SHP77 treated with DMSO at 0.1 percent for 48 hours (cell line): ENCODE measurements around the gene RAB35.

Experiments used
- DNase-seq: peaks from one replicate; lab custom pipeline; 2025; lab: John Stamatoyannopoulos, UW

RAB35 gene

GRCh38 chr12:120103371-120103770 is 13.2 kb downstream of the RAB35 start:
- DNase-seq, result no peak

GRCh38 chr12:120103044-120103338 is 13.6 kb downstream of the RAB35 start:
- no peak for DNase-seq

DNA sequence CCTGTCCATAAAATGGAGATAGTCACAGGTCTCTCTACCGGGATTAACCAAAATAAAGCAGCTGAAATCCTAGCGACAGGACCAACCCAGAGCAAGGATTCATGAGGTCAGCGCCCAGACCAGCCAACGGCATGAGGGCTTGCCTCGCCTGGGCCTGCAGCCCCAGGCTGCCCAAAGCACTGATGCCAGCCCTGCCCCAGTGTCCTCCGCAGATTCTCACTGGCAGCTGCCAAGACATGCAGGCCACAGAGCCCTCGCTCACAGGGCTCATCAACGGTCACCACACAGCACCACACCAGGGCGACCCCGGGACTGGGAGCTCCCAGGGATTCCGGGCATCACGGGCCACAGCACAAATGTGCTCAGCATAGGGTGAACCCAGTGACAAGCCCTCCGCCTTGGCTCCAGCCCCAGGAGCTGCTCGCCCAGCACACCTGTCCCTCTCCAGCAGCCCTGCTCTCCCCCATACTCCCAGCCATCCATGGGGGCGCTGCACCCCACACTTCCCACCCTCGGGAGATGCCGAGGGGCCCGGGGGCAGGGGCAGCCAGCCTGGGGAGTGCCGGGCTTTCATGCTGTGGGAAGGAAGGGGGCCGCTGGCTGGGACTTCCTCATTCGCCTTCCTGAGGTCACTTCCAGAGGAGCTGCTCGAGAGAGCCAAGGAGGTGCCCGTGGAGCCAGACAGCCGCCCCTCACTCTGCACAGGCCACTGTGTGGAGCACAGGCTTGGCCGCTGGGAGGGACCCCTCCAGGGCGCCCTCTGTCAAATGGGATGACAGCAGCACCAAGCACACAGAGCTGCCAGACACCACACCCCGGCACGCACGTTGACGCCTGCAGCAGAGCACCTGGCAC is 14.1 kb downstream of the RAB35 start:
- no peak for DNase-seq

GRCh38 chr12:120101617-120102016 is 14.9 kb downstream of the RAB35 start:
- no peak for DNase-seq

- no peak for DNase-seq
Measured at GRCh38 chr12:120101182-120101581, 15.4 kb downstream of the RAB35 start.

DNA sequence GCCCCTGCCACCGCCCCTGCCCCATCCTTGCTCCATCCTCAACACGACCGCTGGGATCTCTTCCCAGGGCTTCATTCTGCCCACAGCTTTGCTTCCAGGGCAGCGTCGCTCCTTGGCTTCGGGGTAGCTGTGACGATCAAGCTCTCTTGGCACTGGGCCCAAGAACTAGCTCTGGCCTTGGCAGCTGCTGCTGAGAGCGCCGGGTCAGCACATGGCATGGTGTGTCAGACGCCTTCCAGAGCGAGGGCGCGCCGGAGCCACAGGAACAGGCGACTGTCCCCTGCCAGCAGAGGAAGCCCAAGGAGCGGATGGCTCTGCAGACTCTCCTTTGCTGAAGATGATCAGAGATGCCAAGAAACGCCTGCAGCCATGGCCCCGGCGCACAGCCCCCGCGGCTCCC is 15.9 kb downstream of the RAB35 start:
- no peak for DNase-seq

- no peak for DNase-seq
Measured at GRCh38 chr12:120099738-120100137, 16.8 kb downstream of the RAB35 start.

- DNase-seq, result no peak
Measured at GRCh38 chr12:120098756-120099470, 17.6 kb downstream of the RAB35 start.

GRCh38 chr12:120096671-120097202 is 19.8 kb downstream of the RAB35 start:
- DNase-seq, result no peak

GRCh38 chr12:120095736-120096135 is 20.8 kb downstream of the RAB35 start:
- DNase-seq, result no peak

- no peak for DNase-seq
Measured at GRCh38 chr12:120095331-120095730, 21.2 kb downstream of the RAB35 start.

DNA sequence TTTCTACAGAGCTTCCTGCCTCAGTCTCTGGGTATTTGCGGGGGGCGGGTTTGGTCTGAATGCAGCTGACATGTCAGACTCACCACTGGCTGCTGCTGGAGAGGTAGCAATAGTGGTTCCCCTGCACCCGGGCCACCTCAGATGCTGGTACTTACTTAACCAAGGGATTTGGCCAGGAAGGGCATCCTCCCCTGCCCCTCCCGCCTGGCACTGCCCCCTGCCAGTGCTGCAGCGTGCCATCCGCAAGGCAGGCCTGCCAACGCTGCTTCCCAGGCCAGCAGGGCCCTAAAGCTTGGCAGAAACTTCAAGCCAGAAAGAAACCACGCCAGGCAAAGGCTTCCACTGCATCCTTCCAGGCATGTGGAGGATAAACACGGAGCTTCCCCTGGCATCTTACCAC is 22.1 kb downstream of the RAB35 start:
- DNase-seq, result no peak

- DNase-seq, result no peak
Measured at GRCh38 chr12:120093592-120094355, 22.8 kb downstream of the RAB35 start.

- no peak for DNase-seq
Measured at GRCh38 chr12:120093336-120093591, 23.3 kb downstream of the RAB35 start.

DNA sequence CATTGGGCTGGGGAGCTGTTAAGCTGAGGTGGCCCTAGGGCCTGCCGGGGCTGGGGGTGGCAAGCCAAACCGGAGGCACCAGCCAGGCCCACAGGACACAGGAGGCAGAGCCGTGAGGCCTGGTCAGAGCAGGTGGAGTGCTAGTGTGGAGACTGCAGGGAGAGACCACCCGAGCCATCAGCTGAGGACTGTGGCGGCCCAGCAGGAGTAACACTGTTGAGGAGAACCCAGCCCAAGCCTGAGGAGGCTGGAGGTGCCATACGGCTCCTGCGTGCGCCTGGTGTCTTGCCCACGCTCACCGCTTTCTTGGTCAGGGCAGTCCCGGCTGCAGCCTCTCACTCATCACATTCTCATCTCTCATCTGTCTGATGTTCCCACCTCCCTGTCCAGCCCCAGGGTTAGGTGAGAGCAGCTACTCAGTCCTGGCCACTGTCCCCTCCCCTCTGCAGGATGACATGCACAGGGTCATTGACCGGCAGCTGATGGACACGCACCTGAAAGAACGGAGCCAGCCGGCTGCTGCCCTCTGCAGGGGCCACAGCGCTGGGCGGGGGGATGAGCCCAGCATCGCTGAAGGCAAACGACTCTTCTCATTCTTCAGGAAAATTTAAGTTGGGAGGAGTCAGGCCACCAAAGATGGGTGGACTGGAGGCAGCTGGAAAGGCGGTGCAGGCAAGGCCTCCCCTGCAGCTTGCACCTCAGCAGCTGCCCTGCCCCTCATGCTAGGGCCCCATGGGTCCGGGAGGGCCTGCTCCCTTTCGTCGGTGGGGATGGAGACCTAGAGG is 23.8 kb downstream of the RAB35 start:
- DNase-seq, result no peak

- no peak for DNase-seq
Measured at GRCh38 chr12:120091371-120092090, 25.0 kb downstream of the RAB35 start.

DNA sequence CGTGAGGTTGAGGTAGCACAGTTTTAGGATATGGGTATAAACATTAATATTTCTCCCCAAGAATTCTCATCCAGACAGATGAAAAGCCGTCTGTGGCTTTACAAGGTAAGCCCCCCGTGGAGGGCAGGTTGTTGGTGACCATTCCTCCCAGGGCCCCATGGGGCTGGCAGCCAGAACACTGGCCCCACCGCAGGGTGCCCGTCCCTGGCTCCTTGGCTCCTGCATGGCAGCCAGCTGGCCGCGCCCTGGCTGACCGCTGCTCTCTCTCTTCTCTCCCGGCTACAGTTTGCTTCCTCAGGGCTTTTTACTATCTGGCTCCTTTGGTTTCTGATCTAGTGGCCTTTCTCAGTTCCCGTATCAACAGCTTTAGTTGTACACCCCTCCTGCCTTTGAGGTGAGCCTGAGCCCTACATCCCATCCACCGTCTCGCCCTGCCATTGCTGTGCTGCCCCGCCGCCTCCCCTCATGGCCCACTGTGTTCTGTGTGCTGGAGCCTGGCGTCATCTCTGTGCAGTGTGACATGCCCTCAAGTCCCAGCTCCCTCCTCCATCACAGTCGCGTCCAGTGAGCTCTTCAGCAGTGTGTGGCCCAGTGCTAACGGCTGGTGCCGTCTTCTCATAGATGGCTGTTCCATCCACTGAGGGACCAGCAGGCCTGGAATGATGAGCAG is 25.8 kb downstream of the RAB35 start:
- no peak for DNase-seq

DNA sequence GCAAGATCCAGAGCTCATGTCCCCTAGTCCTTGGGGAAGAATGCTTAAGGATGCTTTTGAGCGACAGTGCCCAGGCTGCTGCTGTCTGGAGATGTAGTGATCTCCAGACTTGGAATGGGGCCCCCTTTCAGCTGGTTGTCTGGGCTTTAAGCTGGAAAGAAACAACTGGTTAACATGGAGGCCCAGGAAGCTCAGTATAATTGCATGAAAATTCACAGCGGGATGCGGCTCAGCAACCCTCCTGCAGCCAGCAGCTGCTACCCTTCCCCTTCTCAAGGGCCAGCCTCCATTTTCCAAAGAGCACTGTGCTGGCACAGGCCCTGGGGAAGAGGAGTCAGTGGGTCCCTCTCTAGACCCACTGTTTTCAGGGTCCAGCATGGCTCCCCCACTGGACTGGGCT is 26.3 kb downstream of the RAB35 start:
- no peak for DNase-seq

DNA sequence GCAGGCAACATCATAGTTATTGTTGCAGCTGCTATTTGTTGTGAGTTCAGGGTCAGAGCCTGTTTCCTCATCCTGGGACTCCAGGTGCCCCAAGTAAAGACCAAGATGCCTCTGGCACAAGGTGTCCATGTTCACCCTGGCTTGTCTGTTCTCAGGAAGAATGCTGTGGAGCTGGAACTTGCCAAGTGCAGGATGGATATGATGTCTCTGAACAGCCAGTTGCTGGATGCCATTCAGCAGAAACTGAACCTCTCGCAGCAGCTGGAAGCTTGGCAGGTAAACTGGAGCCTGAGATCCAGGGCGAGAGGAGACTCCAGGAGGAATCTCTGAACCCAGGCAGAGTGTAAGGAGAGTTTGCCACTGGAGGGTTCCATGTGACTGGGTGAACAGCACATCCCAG is 26.8 kb downstream of the RAB35 start:
- DNase-seq, result no peak

DNA sequence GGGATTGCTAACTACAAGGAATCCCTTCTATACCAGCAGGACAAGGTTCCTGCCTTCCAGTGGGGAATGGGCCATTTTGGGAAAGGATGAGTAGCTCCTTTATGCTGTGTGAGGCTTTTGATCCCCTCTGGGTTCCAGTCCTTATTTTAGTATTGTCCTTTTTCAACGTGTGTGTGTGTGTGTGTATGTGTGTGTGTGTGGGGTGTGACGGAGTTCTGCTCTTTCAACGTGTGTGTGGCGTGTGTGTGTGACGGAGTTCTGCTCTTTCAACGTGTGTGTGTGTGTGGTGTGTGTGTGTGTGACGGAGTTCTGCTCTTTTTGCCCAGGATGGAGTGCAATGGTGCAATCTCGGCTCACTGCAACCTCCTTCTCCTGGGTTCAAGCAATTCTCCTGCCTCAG is 27.4 kb downstream of the RAB35 start:
- DNase-seq, result no peak
